ENCODE results near the gene ANO10.

DNA sequence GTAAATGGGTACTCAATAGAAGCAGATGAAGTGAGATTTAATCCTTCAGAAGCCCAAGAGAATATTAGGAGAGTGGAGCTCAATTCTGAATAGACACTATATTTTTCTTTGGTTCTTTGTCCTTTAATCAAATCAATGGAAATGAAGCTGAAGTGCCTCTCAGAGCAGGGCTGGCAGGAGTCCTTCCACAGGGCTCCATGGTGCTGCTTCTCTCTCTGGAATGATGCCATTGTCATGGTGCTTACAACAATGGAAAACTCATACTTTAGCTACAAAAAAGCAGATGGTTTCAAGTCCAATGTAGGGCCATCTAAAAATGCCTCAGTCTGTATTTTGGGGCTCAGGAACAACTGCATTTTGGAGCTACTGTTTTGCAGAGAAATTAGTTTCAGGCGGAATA lies 210.4 kb downstream of the ANO10 start:
- TF ChIP-seq, protein P1, sequence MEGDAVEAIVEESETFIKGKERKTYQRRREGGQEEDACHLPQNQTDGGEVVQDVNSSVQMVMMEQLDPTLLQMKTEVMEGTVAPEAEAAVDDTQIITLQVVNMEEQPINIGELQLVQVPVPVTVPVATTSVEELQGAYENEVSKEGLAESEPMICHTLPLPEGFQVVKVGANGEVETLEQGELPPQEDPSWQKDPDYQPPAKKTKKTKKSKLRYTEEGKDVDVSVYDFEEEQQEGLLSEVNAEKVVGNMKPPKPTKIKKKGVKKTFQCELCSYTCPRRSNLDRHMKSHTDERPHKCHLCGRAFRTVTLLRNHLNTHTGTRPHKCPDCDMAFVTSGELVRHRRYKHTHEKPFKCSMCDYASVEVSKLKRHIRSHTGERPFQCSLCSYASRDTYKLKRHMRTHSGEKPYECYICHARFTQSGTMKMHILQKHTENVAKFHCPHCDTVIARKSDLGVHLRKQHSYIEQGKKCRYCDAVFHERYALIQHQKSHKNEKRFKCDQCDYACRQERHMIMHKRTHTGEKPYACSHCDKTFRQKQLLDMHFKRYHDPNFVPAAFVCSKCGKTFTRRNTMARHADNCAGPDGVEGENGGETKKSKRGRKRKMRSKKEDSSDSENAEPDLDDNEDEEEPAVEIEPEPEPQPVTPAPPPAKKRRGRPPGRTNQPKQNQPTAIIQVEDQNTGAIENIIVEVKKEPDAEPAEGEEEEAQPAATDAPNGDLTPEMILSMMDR (conservative IDR thresholded peaks at IDR 0.05): no peak
- TF ChIP-seq EZH2 (IDR thresholded peaks at IDR 0.05; ENCODE audit: low read depth): no peak

All from PC-9 (cell line).